RPMI8226 (cell line): ENCODE results near the gene CDC23.
"Not testable (repeated sequence)": the region's sequence is repeated elsewhere in the genome, so short reads cannot be mapped to it uniquely, and the experiment has no call there.

Experiments
- DNase-seq: peaks from one replicate; pipeline ENCODE4 v3.0.0-alpha.2; 2015

Gene CDC23

GRCh38 chr5:138212828-138213160 lies 329 bp downstream of the CDC23 start:
- no peak for DNase-seq

- no peak for DNase-seq
These were observed 2.1 kb downstream of the CDC23 start for GRCh38 chr5:138210985-138211384.

GRCh38 chr5:138193859-138194258 lies 19.3 kb downstream of the CDC23 start:
- not testable (repeated sequence) for DNase-seq

DNA sequence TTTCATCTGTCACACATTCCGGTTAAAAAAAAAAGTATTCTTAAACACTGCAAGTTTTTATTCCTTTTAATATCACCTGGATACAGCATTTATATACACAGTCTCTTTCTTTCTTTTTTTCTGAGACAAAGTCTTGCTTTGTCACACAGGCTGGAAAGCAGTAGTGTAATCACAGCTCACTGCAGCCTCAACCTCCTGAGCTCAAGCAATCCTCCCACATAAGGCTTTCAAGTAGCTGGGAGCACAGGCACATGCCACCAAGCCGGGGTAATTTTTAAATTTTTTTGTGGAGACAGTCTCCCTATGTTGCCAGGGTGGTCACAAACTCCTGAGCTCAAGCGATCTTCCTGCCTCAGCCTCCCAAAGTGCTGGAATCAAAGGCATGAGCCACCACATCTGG lies 20.3 kb downstream of the CDC23 start:
- DNase-seq, result no peak

GRCh38 chr5:138188626-138189025 lies 24.5 kb downstream of the CDC23 start:
- no peak for DNase-seq

GRCh38 chr5:138186002-138186447 lies 27.1 kb downstream of the CDC23 start:
- peak; percentile 26 for DNase-seq

- DNase-seq, result no peak
These were observed 30.3 kb downstream of the CDC23 start for GRCh38 chr5:138182808-138183207.

- DNase-seq, result no peak
These were observed 32.3 kb downstream of the CDC23 start for GRCh38 chr5:138180841-138181240.

DNA sequence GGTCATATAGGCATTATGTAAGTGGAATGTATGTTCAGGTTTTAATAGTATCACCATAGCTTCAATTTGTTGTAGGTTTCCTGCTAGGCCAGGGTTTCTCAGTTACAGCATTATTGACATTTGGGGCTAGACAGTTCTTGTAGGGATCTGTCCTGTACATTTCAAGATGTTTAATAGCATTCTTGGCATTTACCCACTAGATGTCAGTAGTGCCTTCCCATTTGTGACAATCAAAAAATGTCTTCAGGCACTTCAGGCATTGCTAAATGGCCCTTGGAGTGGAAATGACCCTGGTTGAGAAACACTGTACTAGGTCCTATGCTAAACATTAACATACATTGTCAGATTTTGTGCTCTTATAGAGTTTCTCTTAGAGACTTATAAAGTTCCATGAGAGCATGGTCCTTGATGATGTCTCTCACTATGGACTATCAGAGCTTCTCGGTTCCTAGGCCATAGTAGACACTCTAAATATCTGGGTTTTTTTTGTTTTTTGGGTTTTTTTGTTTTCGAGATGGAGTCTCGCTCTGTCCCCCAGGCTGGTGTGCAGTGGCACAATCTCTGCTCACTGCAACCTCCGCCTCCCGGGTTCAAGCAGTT lies 32.8 kb downstream of the CDC23 start:
- peak; percentile 70 for DNase-seq

GRCh38 chr5:138179277-138179857 lies 33.8 kb downstream of the CDC23 start:
- DNase-seq, result peak; percentile 26

GRCh38 chr5:138178516-138179276 lies 34.4 kb downstream of the CDC23 start, which contains the start of the genes BRD8 and KIF20A:
Gene BRD8, minus strand, starts transcription at chr5:138178630. Its CDS starts 16 bp downstream, at chr5:138178614.
Gene KIF20A, plus strand, starts transcription at chr5:138179112. Its CDS starts 569 bp downstream, at chr5:138179681.
- peak; percentile 96 for DNase-seq

DNA sequence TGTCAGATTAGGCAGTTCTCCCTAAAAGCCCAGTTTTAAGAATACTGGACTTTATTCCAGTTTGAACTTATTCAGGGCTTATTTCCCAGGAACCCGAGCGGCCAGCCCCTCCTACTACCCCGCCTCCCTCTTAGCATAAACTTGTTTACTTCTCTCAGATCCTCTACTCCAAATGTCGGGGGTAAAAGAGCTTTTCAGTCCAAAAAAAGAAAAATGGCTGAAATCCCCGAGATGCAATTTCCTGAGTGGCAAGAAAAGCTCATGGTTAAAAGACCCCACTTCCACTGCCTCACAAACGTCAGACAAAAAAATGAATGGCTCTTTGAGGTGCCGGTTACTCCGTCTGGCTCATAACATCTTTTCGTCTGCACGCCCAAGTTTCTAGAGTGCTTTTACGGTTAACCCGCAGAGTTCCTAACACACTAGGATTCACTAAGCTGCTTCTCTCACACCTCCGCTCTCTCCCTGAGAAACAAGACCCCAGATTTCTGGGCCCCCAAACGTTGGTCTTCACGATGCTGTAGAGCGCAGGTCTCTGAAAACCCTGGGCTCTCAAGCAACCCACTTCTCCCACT lies 35.1 kb downstream of the CDC23 start:
- peak; percentile 26 for DNase-seq

- no peak for DNase-seq
These were observed 42.8 kb downstream of the CDC23 start for GRCh38 chr5:138170299-138170698.

- no peak for DNase-seq
These were observed 44.0 kb downstream of the CDC23 start for GRCh38 chr5:138169124-138169523.

- DNase-seq, result no peak
These were observed 49.4 kb downstream of the CDC23 start for GRCh38 chr5:138163721-138164120.

GRCh38 chr5:138160706-138161105 lies 52.4 kb downstream of the CDC23 start:
- no peak for DNase-seq

- no peak for DNase-seq
These were observed 53.5 kb downstream of the CDC23 start for GRCh38 chr5:138159666-138160065.

GRCh38 chr5:138157626-138158025 lies 55.5 kb downstream of the CDC23 start:
- no peak for DNase-seq

- DNase-seq, result not testable (repeated sequence)
These were observed 57.1 kb downstream of the CDC23 start for GRCh38 chr5:138155977-138156376.

DNA sequence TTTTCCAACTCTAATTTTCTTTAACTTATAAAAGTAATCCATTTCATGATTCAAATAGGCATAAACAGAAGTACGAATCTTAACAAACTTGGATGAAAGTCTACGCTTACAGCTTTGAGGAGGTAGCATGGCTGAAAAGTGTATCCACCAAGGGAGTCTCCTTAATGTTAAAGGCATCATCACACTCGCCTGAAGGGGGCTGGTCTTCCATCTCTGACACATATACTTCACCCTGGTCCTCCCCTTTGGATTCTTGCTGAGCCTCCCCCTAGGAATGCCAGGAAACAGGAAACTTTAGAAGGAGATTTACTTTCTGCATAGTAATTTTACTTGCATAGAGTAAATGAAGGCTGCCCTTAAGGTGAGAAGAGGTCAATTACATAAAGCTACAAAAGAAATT lies 63.6 kb downstream of the CDC23 start:
- DNase-seq, result no peak

GRCh38 chr5:138148811-138149210 lies 64.3 kb downstream of the CDC23 start:
- DNase-seq, result no peak

GRCh38 chr5:138143578-138143977 lies 69.5 kb downstream of the CDC23 start:
- DNase-seq, result not testable (repeated sequence)

- DNase-seq, result no peak
These were observed 71.4 kb downstream of the CDC23 start for GRCh38 chr5:138141734-138142133.

DNA sequence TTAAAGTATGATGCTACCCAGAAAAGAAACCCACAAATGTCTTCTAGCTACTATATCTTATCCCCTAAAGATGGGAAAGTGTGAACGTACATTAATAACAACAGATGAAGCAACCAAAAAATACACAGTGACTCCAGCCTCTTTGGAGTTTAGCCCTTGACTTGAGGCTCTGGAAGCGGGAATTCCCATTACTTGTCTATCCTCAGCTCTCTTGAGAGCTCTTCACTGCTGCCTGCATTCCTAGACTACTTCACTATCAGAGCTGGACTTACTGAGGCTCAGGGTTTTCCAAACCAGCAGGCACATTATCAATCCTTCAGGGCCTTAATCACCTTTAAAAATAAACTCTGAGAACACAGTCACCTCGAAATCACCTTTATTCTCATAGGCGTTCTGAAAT lies 72.9 kb downstream of the CDC23 start:
- DNase-seq, result no peak
